BJ (cell line): Measurements from ENCODE around the gene PTGFRN. TPM values are rescaled to one million over a fixed set of nuclear protein-coding genes. Genes with fewer than 3 reads are reported as not detected.

Experiments used
- CTCF ChIA-PET: fragments of 350-600 bp; formaldehyde crosslinking; extraction: SDS; loops from one replicate; lab custom pipeline; 2021; ENCODE audit warnings: antibody characterized with exemption, inconsistent platforms; lab: Yijun Ruan, JAX
- POLR2A ChIA-PET: fragments of 300-600 bp; sonication (Branson Sonifier 250); formaldehyde crosslinking; extraction: SDS; loops from one replicate; lab custom pipeline; 2021; ENCODE audit warnings: antibody characterized with exemption; lab: Charles Lee
- DNase-seq: peaks from one replicate; pipeline ENCODE4 v3.0.0-alpha.2; 2011; ENCODE audit warnings: low read depth
- H3K27me3 ChIP-seq: 2 replicates; pipeline ENCODE4 v1.6.0; 2011; ENCODE audit warnings: low read length; ENCODE audit not compliant: control insufficient read depth, insufficient read depth
- H3K36me3 ChIP-seq: 2 replicates; pipeline ENCODE4 v1.5.1; 2011; ENCODE audit warnings: low read length; ENCODE audit not compliant: control insufficient read depth, insufficient read depth
- H3K4me3 ChIP-seq: 2 replicates; pipeline ENCODE4 v1.5.1; 2011; ENCODE audit warnings: low read depth, mild to moderate bottlenecking, control low read depth, low read length
- polyA plus RNA-seq: library from polyadenylated mRNA; depleted of rRNA; stranded (reverse); fragments of >200 nt; gene quantifications from 2 replicates; pipeline ENCODE4 v1.2.3, GENCODE V29; 2011; rRNA removed
- small RNA-seq: library from RNA; depleted of rRNA; stranded (forward); fragments of <200 nt; gene quantifications from one replicate; pipeline ENCODE3, GENCODE V24; 2012; ENCODE audit warnings: low replicate concordance, low read depth; ENCODE audit not compliant: insufficient read length
- TF ChIP-seq, protein P1 (sequence below): IDR thresholded peaks from 2 replicates; pipeline ENCODE4 v1.5.1; 2011; ENCODE audit warnings: low read depth, mild to moderate bottlenecking, control low read depth, inconsistent platforms, low read length, moderate library complexity; ENCODE audit not compliant: insufficient read depth

The PTGFRN gene
- polyA plus RNA-seq, 1 experiment = 3.1 TPM

DNA sequence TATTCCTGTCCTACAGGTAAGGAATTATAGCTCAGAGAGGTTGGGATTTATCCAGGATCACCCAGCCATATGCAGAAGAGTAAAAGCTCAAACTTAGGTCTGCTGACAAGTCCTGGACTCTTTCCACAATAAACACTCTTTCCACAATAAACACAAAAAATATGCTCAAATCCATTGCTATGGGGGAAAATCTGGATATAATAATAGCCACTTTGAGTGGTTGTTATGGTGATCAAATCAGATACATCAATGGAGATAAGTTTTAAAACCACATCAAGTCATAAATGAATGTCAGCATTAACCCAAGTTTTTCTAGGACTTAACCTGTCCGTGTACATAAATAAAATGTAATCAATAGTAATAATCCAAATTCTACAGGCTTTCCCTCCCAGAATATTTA, 128.1 kb downstream of the PTGFRN start:
- CTCF ChIA-PET = interaction anchor here (1.4 kb wide), 1 partner anchor 9 kb away, joined by 4 read pairs; no protein-coding TSS in a partner anchor
- Histone ChIP-seq H3K4me3 (no peak overlapping the region), H3K36me3 (no peaks in the 10 kb centered on the region), H3K27me3 (no peaks in the 10 kb centered on the region)
- POLR2A ChIA-PET = no interaction called here
- TF ChIP-seq, protein P1, sequence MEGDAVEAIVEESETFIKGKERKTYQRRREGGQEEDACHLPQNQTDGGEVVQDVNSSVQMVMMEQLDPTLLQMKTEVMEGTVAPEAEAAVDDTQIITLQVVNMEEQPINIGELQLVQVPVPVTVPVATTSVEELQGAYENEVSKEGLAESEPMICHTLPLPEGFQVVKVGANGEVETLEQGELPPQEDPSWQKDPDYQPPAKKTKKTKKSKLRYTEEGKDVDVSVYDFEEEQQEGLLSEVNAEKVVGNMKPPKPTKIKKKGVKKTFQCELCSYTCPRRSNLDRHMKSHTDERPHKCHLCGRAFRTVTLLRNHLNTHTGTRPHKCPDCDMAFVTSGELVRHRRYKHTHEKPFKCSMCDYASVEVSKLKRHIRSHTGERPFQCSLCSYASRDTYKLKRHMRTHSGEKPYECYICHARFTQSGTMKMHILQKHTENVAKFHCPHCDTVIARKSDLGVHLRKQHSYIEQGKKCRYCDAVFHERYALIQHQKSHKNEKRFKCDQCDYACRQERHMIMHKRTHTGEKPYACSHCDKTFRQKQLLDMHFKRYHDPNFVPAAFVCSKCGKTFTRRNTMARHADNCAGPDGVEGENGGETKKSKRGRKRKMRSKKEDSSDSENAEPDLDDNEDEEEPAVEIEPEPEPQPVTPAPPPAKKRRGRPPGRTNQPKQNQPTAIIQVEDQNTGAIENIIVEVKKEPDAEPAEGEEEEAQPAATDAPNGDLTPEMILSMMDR = no peak
- DNase-seq = no peak

DNA sequence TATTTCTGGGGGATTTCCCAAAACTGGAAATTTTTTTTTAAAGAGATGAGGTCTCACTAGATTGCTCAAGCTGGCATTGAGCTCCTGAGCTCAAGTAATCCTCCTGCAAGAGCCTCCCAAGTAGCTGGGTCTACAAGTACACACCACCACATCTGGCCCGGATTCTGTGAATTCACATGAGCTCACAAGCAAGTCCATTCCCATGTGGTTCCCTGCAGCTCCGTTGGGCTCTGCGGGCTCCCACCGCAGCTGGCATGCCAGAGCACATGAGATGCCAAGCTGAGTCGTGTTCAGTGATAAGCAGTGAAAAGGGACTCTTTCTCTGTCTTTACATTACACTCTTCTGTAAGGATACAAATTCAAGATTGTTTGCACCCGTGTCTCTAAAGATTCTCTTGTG, 128.5 kb downstream of the PTGFRN start:
- no peaks in the 10 kb centered on the region for H3K27me3 ChIP-seq
- H3K36me3 ChIP-seq = no peaks in the 10 kb centered on the region
- DNase-seq = no peak
- ChIA-PET CTCF (interaction anchor here (1.4 kb wide), 1 partner anchor 9 kb away, joined by 4 read pairs; no protein-coding TSS in a partner anchor), POLR2A (no interaction called here)
- no peak overlapping the region for H3K4me3 ChIP-seq
- TF ChIP-seq, protein P1 = no peak

Small RNA genes lying within 50 kb of the gene (small RNA-seq; reads per million reads assigned to genes)
- not detected for gene RNA5SP55

Other genes with a start within 250 kb of the PTGFRN start
- 0.10 and 0.15 TPM in 2 replicates for gene IGSF3, start 242.2 kb upstream of the PTGFRN start, polyA plus RNA-seq
- not detected in 2 replicates for gene CD2, start 155.5 kb upstream of the PTGFRN start, polyA plus RNA-seq
- gene CD101, start 91.8 kb downstream of the PTGFRN start, polyA plus RNA-seq = 0.12 TPM in 1 of 2 replicates, not detected in the other
- gene TTF2, start 150.4 kb downstream of the PTGFRN start, polyA plus RNA-seq = 8.9 and 10.1 TPM in 2 replicates
- gene TRIM45, start 211.8 kb downstream of the PTGFRN start, polyA plus RNA-seq = 3.3 and 3.8 TPM in 2 replicates